Smooth muscle cell (in vitro differentiated cells): Measurements from ENCODE around the gene ABCF2. TPM values are rescaled to one million over a fixed set of nuclear protein-coding genes. Genes with fewer than 3 reads are reported as not detected.

Experiments used
- DNase-seq: peaks from one replicate; lab custom pipeline; 2025; ENCODE audit not compliant: unreplicated experiment; lab: John Stamatoyannopoulos, UW
- H2AFZ ChIP-seq: fragments of 200-600 bp; sonication (generic); 2 replicates; pipeline ENCODE4 v1.6.0; 2016; ENCODE audit warnings: antibody characterized with exemption, low read depth, mild to moderate bottlenecking
- H3F3A ChIP-seq: fragments of 200-600 bp; sonication (generic); 2 replicates; pipeline ENCODE4 v1.6.0; 2017; ENCODE audit warnings: antibody characterized with exemption, low read depth
- H3K27ac ChIP-seq: fragments of 200-600 bp; sonication (generic); 2 replicates; pipeline ENCODE4 v1.5.1; 2016; ENCODE audit warnings: low read depth, mild to moderate bottlenecking
- H3K27me3 ChIP-seq: fragments of 200-600 bp; sonication (generic); 2 replicates; pipeline ENCODE4 v1.6.1; 2016; ENCODE audit warnings: low read depth, mild to moderate bottlenecking
- H3K36me3 ChIP-seq: fragments of 200-600 bp; sonication (generic); 2 replicates; pipeline ENCODE4 v1.5.1; 2016; ENCODE audit warnings: low read depth
- H3K4me1 ChIP-seq: fragments of 200-600 bp; sonication (generic); 2 replicates; pipeline ENCODE4 v1.5.1; 2016; ENCODE audit warnings: low read depth
- H3K4me2 ChIP-seq: fragments of 200-600 bp; sonication (generic); 2 replicates; pipeline ENCODE4 v1.6.0; 2016; ENCODE audit warnings: mild to moderate bottlenecking
- H3K4me3 ChIP-seq: fragments of 200-600 bp; sonication (generic); 2 replicates; pipeline ENCODE4 v1.5.1; 2016; ENCODE audit warnings: mild to moderate bottlenecking
- H3K79me2 ChIP-seq: fragments of 200-600 bp; sonication (generic); 2 replicates; pipeline ENCODE4 v1.6.0; 2016; ENCODE audit warnings: low read depth, mild to moderate bottlenecking
- H3K9ac ChIP-seq: fragments of 200-600 bp; sonication (generic); 2 replicates; pipeline ENCODE4 v1.6.0; 2016; ENCODE audit warnings: low read depth
- H3K9me3 ChIP-seq: fragments of 200-600 bp; sonication (generic); replicated peaks from 2 replicates; pipeline ENCODE4 v1.5.1; 2016; ENCODE audit warnings: low read depth
- H4K20me1 ChIP-seq: fragments of 200-600 bp; sonication (generic); 2 replicates; pipeline ENCODE4 v1.6.0; 2016; ENCODE audit warnings: low read depth
- CTCF ChIP-seq: fragments of 200-600 bp; sonication (generic); IDR thresholded peaks from 2 replicates; pipeline ENCODE4 v1.5.1; 2017; ENCODE audit warnings: borderline replicate concordance, mild to moderate bottlenecking, antibody characterized with exemption; ENCODE audit not compliant: insufficient read depth, poor library complexity, severe bottlenecking
- WGBS: methylation state at CpG from one replicate; pipeline ENCODE4 v1.1.7; 2016; ENCODE audit warnings: low lambda C conversion rate; 5-methylcytosine and 5-hydroxymethylcytosine counted together
- polyA plus RNA-seq: library from polyadenylated mRNA; unstranded; fragments of >200 nt; fragmentation: Nextera tagmentation; extraction: Ambion mirVana; gene quantifications from 2 replicates; pipeline ENCODE4 v1.2.1, GENCODE V29; 2016
- total RNA-seq: library from RNA; depleted of rRNA; stranded (reverse); fragments of >200 nt; gene quantifications from 2 replicates; pipeline ENCODE4 v1.2.3, GENCODE V29; 2014

ABCF2 gene
- total and polyA plus RNA-seq, 2 experiments from 2014 or later, result 24.2 to 30.5 TPM

- no peak overlapping the region for H3K27ac ChIP-seq
- no peak for TF ChIP-seq CTCF
- no peaks in the 10 kb centered on the region for H4K20me1 ChIP-seq
- H3K9ac ChIP-seq, result no peak overlapping the region
- H2AFZ ChIP-seq, result no peak overlapping the region
- no peaks in the 10 kb centered on the region for H3K79me2 ChIP-seq
- H3K36me3 ChIP-seq, result no peaks in the 10 kb centered on the region
- WGBS, result 89% methylated on average over 4 of the region's 4 CpGs
- H3F3A ChIP-seq, result no peaks in the 10 kb centered on the region
- DNase-seq, result no peak
- no peak overlapping the region for H3K4me3 ChIP-seq
- no peaks in the 10 kb centered on the region for H3K4me1 ChIP-seq
- peaks cover 38% of the 10 kb centered on the region for H3K27me3 ChIP-seq
- no peaks in the 10 kb centered on the region for H3K9me3 ChIP-seq
- H3K4me2 ChIP-seq, result no peak overlapping the region
Measured at GRCh38 chr7:151179946-151180345, 47.1 kb downstream of the ABCF2 start.

- Histone ChIP-seq H3K9me3 (no peaks in the 10 kb centered on the region), H3K4me3 (no peak overlapping the region), H3F3A (no peaks in the 10 kb centered on the region), H3K4me2 (no peak overlapping the region), H2AFZ (no peak overlapping the region), H3K27me3 (peaks cover 39% of the 10 kb centered on the region), H3K9ac (no peak overlapping the region), H4K20me1 (no peaks in the 10 kb centered on the region), H3K36me3 (no peaks in the 10 kb centered on the region), H3K79me2 (no peaks in the 10 kb centered on the region), H3K27ac (no peak overlapping the region), H3K4me1 (no peaks in the 10 kb centered on the region)
- TF ChIP-seq CTCF, result no peak
- 91% methylated on average over 8 of the region's 8 CpGs for WGBS
- no peak for DNase-seq
Measured at GRCh38 chr7:151179287-151179860, 47.6 kb downstream of the ABCF2 start.

- no peak for TF ChIP-seq CTCF
- no peaks in the 10 kb centered on the region for H3K36me3 ChIP-seq
- WGBS, result 88% methylated on average over 2 of the region's 2 CpGs
- H3K79me2 ChIP-seq, result no peaks in the 10 kb centered on the region
- no peak overlapping the region for H3K4me2 ChIP-seq
- no peaks in the 10 kb centered on the region for H3F3A ChIP-seq
- DNase-seq, result no peak
- no peaks in the 10 kb centered on the region for H3K9me3 ChIP-seq
- H2AFZ ChIP-seq, result no peak overlapping the region
- H4K20me1 ChIP-seq, result no peaks in the 10 kb centered on the region
- peaks cover 39% of the 10 kb centered on the region for H3K27me3 ChIP-seq
- no peaks in the 10 kb centered on the region for H3K4me1 ChIP-seq
- no peak overlapping the region for H3K9ac ChIP-seq
- H3K4me3 ChIP-seq, result no peak overlapping the region
- no peak overlapping the region for H3K27ac ChIP-seq
Measured at GRCh38 chr7:151178831-151179230, 48.2 kb downstream of the ABCF2 start.

GRCh38 chr7:151178236-151178635 lies 48.8 kb downstream of the ABCF2 start:
- no peak overlapping the region for H3K27ac ChIP-seq
- no peaks in the 10 kb centered on the region for H3K4me1 ChIP-seq
- no peaks in the 10 kb centered on the region for H3K79me2 ChIP-seq
- no peak for DNase-seq
- H2AFZ ChIP-seq, result no peak overlapping the region
- no peaks in the 10 kb centered on the region for H3K9me3 ChIP-seq
- peaks cover 39% of the 10 kb centered on the region for H3K27me3 ChIP-seq
- no peak overlapping the region for H3K4me3 ChIP-seq
- no peaks in the 10 kb centered on the region for H3K36me3 ChIP-seq
- H4K20me1 ChIP-seq, result no peaks in the 10 kb centered on the region
- no peak overlapping the region for H3K9ac ChIP-seq
- H3F3A ChIP-seq, result no peaks in the 10 kb centered on the region
- H3K4me2 ChIP-seq, result no peak overlapping the region
- no peak for TF ChIP-seq CTCF
- WGBS, result 88% methylated on average over 9 of the region's 9 CpGs
